ENCODE data around the gene ZNF326.

- TF ChIP-seq MAZ (IDR thresholded peaks at IDR 0.05; ENCODE audit: borderline replicate concordance, low read depth, low read length), result no peak
- TF ChIP-seq CEBPB (IDR thresholded peaks at IDR 0.05; ENCODE audit: low read depth, low read length), result no peak
- no peak for TF ChIP-seq RFX5 (IDR thresholded peaks at IDR 0.05; ENCODE audit: low read depth, low read length)
Observed at GRCh38 chr1:89996450-89997110, 1.7 kb downstream of the ZNF326 start.
